T-helper 17 cell (primary cell): ENCODE results near the gene PRUNE1. TPM values are rescaled to one million over a fixed set of nuclear protein-coding genes. Genes with fewer than 3 reads are reported as not detected.

Source experiments
- ATAC-seq: fragments of 150-1000 bp; cut with Tn5 transposase; 2 replicates; pipeline ENCODE4 v1.10.0; 2021; ENCODE audit warnings: mild to moderate bottlenecking, moderate library complexity
- DNase-seq, 3 donors: peaks; one replicate each; pipeline versions ENCODE4 v3.0.0 to v3.0.0-alpha.2; 2020 to 2021
- H3K9me3 ChIP-seq: one replicate; pipeline ENCODE4 v1.7.0; 2013; ENCODE audit warnings: low read length, mild to moderate bottlenecking; ENCODE audit not compliant: control insufficient read depth, poor library complexity, severe bottlenecking
- H3K27ac Mint-ChIP-seq: one replicate; pipeline ENCODE4 v1.8.0; 2022; ENCODE audit warnings: mild to moderate bottlenecking, moderate library complexity, mixed read lengths
- H3K27me3 Mint-ChIP-seq: one replicate; pipeline ENCODE4 v1.8.0; 2022; ENCODE audit warnings: mixed read lengths
- H3K36me3 Mint-ChIP-seq: one replicate; pipeline ENCODE4 v1.8.0; 2022; ENCODE audit warnings: low read depth, mixed read lengths
- H3K4me1 Mint-ChIP-seq: one replicate; pipeline ENCODE4 v1.8.0; 2022; ENCODE audit warnings: mild to moderate bottlenecking, mixed read lengths
- H3K4me3 Mint-ChIP-seq: one replicate; pipeline ENCODE4 v1.8.0; 2022; ENCODE audit warnings: mild to moderate bottlenecking, moderate library complexity, mixed read lengths
- total RNA-seq, 4 donors: library from RNA in 2 of 4; stranded (reverse) in 2 of 4; gene quantifications; one replicate each; pipeline ENCODE4 v1.2.3 and lab custom pipeline; 2022 to 2026

PRUNE1 gene
- total RNA-seq, 2 donors from 2014 or later, result 15.8 to 30.0 TPM

DNA sequence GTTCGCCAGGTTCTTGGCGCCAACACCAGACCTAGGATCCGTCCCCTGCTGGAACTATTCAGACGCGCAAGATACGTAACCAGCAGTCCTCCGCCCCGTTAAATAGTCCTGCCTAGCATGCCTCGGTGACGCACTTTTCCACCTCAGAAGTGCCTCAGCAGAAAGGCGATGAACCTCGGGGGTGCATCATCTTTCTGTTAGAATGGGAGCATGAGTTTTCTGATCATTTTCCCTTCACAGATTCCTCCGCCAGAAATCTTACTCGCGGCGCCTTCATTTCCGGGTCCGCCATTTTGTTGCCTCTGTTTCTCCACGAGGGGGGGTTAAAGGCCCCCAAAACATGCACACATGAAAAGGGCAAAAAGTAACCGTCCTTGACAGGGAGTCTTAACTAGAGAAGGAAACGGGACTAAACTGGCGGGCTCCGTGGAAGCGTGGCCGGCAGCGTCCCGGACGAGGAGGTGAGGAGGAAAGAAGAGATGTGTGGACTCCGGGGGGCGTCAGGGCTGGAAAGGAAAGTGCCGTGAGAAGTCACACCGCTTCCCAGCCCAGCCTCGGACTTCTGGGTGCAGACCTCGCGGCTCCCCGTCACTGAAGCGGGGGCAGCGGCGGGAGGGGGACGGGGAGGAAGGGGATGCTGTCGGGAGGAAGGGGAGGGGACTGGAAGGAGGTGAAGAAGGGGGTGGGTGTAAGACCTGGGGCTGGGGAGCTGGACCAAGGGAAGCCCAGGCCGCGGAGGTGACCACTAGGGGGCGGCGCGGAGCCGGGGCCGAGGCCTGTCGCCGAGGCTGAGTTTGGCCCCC, 62.4 kb downstream of the PRUNE1 start, which contains the start of gene GABPB2:
Gene GABPB2, plus strand, starts transcription at position 288 of the 803 bp plus-strand sequence. CDS start 17,429 bp downstream, outside the sequence.
- Mint-ChIP-seq H3K36me3 (no peaks in the 10 kb centered on the region), H3K4me1 (peaks cover 21% of the 10 kb centered on the region), H3K27me3 (no peaks in the 10 kb centered on the region), H3K27ac (peak within 1 kb of the TSS; percentile 99), H3K4me3 (peak within 1 kb of the TSS; percentile 99)
- no peaks in the 10 kb centered on the region for H3K9me3 ChIP-seq
- peak; percentile 83 for ATAC-seq
- DNase-seq, result peak; percentile 75 to 81 (median 78)

DNA sequence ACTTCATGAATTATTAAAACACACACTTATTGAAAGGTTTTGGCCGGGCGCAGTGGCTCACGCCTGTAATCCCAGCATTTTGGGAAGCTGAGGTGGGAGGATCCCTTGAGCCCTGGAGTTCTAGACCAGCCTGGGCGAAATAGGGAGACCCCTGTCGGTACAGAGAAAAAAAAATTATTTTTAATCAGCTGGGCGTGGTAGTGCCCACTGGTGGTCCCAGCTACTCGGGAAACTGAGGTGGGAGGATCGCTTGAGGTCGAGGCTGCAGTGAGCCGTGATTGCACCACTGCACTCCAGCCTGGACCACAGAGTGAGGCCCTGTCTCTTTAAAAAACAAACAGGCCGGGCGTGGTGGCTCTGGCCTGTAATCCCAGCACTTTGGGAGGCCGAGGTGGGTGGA, 64.0 kb downstream of the PRUNE1 start:
- no peak for ATAC-seq
- Mint-ChIP-seq H3K27me3 (no peaks in the 10 kb centered on the region), H3K4me1 (peaks cover 21% of the 10 kb centered on the region), H3K36me3 (no peaks in the 10 kb centered on the region), H3K4me3 (no peak overlapping the region), H3K27ac (peak overlapping the region; percentile 99)
- DNase-seq, result no peak
- H3K9me3 ChIP-seq, result no peaks in the 10 kb centered on the region

Other genes with a start within 250 kb of the PRUNE1 start
- gene CTSS, start 242.7 kb upstream of the PRUNE1 start, total RNA-seq, result 100 to 1,000 TPM; 103 to 139 TPM
- 10 to 100 TPM in 1 of 2 donors, 1 to 10 TPM in 1; 8.7 to 10.4 TPM for gene CTSK, start 200.2 kb upstream of the PRUNE1 start, total RNA-seq
- gene ARNT, start 131.8 kb upstream of the PRUNE1 start, total RNA-seq, result 10 to 100 TPM; 27.3 to 32.3 TPM
- gene CTXND2, start 121.3 kb upstream of the PRUNE1 start, total RNA-seq, result not detected
- gene SETDB1, start 82.1 kb upstream of the PRUNE1 start, total RNA-seq, result 10 to 100 TPM; 44.0 to 51.0 TPM
- 100 to 1,000 TPM; 108 to 142 TPM for gene CERS2, start 33.6 kb upstream of the PRUNE1 start, total RNA-seq
- under 1 TPM in 1 of 2 donors, not detected in 1; 0.15 TPM for gene ANXA9, start 26.2 kb upstream of the PRUNE1 start, total RNA-seq
- gene MINDY1, start 1.5 kb upstream of the PRUNE1 start, total RNA-seq, result 10 to 100 TPM; 19.0 to 31.6 TPM
- gene BNIPL, start 28.1 kb downstream of the PRUNE1 start, total RNA-seq, result under 1 TPM; 0.42 to 0.57 TPM
- under 1 TPM; 0.47 to 0.52 TPM for gene C1orf56, start 39.3 kb downstream of the PRUNE1 start, total RNA-seq
- 100 to 1,000 TPM; 375 to 433 TPM for gene CDC42SE1, start 51.2 kb downstream of the PRUNE1 start, total RNA-seq
- 1 to 10 TPM; 4.0 to 5.0 TPM for gene MLLT11, start 51.9 kb downstream of the PRUNE1 start, total RNA-seq
- gene GABPB2, start 62.3 kb downstream of the PRUNE1 start, total RNA-seq, result 10 to 100 TPM in 1 of 2 donors, 1 to 10 TPM in 1; 9.9 to 25.5 TPM
- 10 to 100 TPM in 1 of 2 donors, 1 to 10 TPM in 1; 9.5 to 11.3 TPM for gene SEMA6C, start 138.2 kb downstream of the PRUNE1 start, total RNA-seq
- 1 to 10 TPM; 3.6 to 5.4 TPM for gene TNFAIP8L2, start 148.2 kb downstream of the PRUNE1 start, total RNA-seq
- gene LYSMD1, start 157.5 kb downstream of the PRUNE1 start, total RNA-seq, result under 1 TPM; 0.39 to 0.70 TPM
- gene SCNM1, start 157.7 kb downstream of the PRUNE1 start, total RNA-seq, result 10 to 100 TPM; 33.7 to 37.8 TPM
- 1 to 10 TPM; 1.0 to 3.0 TPM for gene TMOD4, start 167.5 kb downstream of the PRUNE1 start, total RNA-seq
- 10 to 100 TPM; 27.4 to 33.2 TPM for gene VPS72, start 181.7 kb downstream of the PRUNE1 start, total RNA-seq
- 10 to 100 TPM; 41.6 to 43.3 TPM for gene PIP5K1A, start 190.1 kb downstream of the PRUNE1 start, total RNA-seq
- 10 to 100 TPM; 78.4 to 86.0 TPM for gene PSMD4, start 246.3 kb downstream of the PRUNE1 start, total RNA-seq